Activated CD4-positive, alpha-beta T cell treated with anti-CD3 and anti-CD28 coated beads, Interleukin-2, Interleukin-4, amounts not matched to agents 100 ng/mL and 50 ng/mL, durations not matched to agents 16 hours and 8 hours (primary cell): ENCODE data around the gene NMD3.
"Not testable (repeated sequence)": the region's sequence is repeated elsewhere in the genome, so short reads cannot be mapped to it uniquely, and the experiment has no call there.

Source experiments
- DNase-seq: peaks from one replicate; pipeline ENCODE4 v3.0.0-alpha.2; 2020; ENCODE audit warnings: low spot score

The NMD3 gene

DNA sequence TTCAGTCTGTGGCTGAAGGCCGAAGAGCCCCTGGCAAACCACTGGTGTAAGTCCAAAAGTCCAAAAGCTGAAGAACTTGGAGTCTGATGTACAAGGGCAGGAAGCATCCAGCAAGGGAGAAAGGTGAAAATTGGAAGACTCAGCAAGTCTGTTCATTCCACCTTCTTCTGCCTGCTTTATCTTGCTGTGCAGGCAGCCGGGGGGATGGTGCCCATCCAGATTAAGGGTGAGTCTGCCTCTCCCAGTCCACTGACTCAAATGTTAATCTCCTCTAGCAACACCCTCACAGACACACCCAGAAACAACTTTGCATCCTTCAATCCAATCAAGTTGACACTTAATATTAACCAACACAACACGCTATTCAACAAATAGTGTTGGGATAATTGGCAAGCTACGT lies 61.3 kb downstream of the NMD3 start:
- DNase-seq: not testable (repeated sequence)

DNA sequence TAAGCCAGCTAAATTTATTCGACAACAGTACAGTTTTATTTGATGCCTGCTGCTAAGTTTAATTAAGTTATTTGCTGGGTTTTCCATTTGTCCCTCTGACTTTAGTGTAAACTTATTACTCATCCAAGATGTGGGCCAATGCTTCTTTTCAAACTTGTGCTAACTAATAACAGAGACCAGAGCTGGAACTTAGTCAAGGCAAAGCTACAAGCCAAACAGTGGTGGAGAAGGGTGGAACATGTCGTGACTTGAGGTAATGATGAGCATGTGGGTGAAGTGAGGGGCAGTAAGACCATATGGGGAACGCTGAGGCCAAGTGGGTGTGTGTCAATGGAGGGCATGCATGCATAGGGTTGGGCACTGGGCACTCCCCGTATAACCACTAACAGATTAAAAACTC lies 63.9 kb downstream of the NMD3 start:
- DNase-seq: no peak

DNA sequence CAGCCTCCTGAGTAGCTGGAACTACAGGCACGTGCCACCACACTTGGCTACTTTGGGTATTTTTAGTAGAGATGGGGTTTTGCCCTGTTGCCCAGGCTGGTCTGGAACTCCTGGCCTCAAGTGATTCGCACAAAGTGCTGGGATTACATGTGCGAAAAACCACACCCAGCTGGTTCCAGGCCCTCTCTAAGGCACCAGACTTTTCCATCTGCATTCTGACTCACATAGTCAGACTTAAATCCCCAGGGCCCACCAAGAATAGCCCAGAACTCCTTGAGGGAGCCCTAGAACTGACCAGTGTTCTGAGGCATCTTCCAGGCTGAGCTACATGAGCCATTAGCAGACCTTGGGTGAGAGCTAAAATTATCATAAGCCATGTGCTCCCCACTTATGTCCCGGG lies 68.1 kb downstream of the NMD3 start:
- no peak for DNase-seq

DNA sequence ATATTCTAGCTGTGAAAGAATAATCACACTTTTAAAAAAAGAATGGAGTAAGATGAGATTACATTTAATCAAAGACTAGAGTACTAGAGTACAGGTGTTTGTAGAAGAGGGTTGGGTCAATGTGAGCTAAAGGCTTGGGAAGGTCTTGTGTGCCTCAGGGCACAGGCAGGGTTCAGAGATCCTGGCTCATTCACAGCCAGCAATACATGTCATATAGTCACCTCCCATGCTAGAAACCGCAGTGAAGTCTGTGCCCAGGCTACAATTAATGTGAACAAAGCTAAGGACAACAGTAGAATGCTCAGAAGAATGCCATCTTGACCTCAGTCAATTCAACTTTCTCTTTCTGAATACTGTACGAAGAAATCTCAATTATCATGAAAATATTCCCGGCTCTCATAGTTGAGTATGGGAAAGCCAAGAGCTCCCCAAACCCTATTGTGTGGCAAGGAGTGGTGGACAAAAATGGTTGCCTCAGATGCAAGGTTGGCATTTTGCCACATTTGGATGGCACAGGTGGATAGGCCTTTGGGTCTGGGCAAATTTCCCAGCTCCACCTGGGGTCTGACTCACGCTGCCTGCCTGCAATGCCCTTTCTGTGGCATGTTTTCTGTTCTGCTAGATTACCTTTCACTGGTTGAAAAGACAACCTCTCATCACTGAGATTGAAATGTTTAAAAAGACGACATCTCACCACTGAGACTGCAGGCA lies 70.2 kb downstream of the NMD3 start:
- DNase-seq: no peak

DNA sequence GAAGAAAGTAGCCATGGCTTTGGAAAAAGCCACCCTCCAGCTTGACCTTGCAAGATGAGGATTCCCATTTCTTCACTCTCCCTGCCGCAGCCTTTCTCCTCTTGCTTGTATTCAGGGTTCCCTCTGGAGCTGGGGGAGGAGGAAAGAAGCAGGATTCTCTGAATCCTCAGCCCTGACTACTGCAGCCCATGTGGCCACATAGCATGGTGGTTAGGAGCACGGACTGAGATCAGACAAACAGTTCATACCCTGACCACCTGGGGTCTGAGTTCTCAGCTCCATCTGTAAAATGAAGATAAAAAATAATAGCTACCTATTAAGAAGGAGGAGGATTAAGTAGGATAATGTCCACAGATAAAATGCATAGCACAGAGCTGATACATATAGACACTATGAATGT lies 72.3 kb downstream of the NMD3 start:
- no peak for DNase-seq

DNA sequence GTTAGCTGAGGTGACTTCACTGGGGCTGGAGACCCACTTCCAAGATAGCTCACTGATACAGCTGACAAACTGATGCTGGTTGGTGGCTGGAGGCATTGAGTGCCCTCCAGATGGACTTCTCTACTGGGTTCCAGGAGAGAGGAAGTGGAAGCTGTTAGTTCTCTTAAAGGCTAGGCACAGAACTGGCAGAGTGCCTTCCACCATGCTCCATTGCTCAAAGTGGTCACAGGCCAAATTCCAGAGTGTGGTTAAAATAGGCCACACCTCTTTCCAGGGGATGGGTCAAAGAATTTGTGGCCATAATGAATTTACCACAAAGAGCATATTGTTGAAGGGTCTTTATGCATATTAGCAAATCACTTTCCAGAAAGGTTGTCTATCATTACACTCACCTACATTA lies 74.2 kb downstream of the NMD3 start:
- no peak for DNase-seq

DNA sequence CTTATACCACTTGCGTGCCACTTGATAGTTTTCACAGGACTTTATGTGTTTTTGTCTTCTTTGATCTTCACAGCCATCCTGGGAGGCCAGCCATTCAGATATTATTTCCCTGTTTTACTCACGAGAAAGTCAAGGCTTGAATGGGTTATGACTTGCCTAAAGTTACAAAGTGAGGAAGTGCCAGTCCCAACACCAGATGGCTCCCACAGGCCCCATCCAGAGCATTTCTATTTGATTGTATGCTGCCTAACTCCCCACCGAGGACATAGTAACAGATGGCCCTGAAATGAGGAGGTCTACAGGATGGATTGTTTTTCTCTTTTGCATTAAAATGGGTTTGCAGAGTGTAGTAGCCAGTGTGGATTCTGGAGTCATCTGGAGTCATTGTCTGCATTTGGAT lies 75.7 kb downstream of the NMD3 start:
- DNase-seq: no peak
